ENCODE results near the gene CLC. TPM values are rescaled to one million over a fixed set of nuclear protein-coding genes. Genes with fewer than 3 reads are reported as not detected.

The CLC gene
- total RNA-seq, 1 donor from 2014 or later: not detected

DNA sequence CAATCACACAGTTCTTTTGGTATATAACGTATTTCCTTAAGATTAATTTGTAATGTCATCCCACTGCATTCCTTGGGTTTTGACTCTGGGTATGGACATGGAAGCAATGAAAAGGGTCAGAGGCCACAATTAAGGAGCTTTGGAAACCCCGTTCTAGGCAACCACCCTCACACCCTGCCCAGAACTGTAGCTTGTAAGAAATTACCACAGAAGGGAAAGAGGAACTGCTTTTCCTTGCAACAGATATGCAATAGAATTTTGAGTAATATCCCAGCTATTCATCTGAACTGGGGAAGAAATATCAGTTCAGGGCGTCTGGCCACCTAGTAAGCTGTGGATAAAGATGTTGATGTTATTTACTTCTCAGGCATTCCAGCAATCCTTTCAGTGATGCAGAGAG lies 985 bp upstream of the CLC start:
- Histone ChIP-seq H3K27ac (ENCODE audit: low read depth, low read length) (no peak overlapping the region), H3K4me2 (ENCODE audit: low read length) (no peak overlapping the region), H3K79me2 (ENCODE audit: insufficient read depth, low read length) (no peaks in the 10 kb centered on the region), H3K4me1 (ENCODE audit: insufficient read depth, low read length) (no peaks in the 10 kb centered on the region), H3K36me3 (ENCODE audit: insufficient read depth, low read length) (no peaks in the 10 kb centered on the region), H3K4me3 (ENCODE audit: insufficient read depth, low read depth, low read length) (no peak overlapping the region), H2AFZ (ENCODE audit: low read depth, low read length) (no peak overlapping the region), H3K27me3 (ENCODE audit: insufficient read depth, low read length) (peaks cover 2% of the 10 kb centered on the region), H3K9me3 (ENCODE audit: insufficient read depth, low read depth, low read length) (no peaks in the 10 kb centered on the region), H4K20me1 (ENCODE audit: insufficient read depth, low read length) (no peaks in the 10 kb centered on the region), H3K9ac (ENCODE audit: low read length) (no peak overlapping the region)
- FAIRE-seq (no peak), DNase-seq (ENCODE audit: low read depth) (no peak)
- H3K4me1 Mint-ChIP-seq (ENCODE audit: low read depth, unreplicated experiment): no peaks in the 10 kb centered on the region
- H3K36me3 Mint-ChIP-seq (ENCODE audit: low read depth, unreplicated experiment): no peaks in the 10 kb centered on the region
- no peak overlapping the region for H3K4me3 Mint-ChIP-seq (ENCODE audit: unreplicated experiment)
- H3K27me3 Mint-ChIP-seq (ENCODE audit: low read depth, unreplicated experiment): peaks cover 30% of the 10 kb centered on the region
- no peaks in the 10 kb centered on the region for H3K9me3 Mint-ChIP-seq (ENCODE audit: unreplicated experiment)
- no peak for TF ChIP-seq EZH2 (IDR thresholded peaks at IDR 0.05; ENCODE audit: insufficient read depth, low read length)
- TF ChIP-seq, protein P1, sequence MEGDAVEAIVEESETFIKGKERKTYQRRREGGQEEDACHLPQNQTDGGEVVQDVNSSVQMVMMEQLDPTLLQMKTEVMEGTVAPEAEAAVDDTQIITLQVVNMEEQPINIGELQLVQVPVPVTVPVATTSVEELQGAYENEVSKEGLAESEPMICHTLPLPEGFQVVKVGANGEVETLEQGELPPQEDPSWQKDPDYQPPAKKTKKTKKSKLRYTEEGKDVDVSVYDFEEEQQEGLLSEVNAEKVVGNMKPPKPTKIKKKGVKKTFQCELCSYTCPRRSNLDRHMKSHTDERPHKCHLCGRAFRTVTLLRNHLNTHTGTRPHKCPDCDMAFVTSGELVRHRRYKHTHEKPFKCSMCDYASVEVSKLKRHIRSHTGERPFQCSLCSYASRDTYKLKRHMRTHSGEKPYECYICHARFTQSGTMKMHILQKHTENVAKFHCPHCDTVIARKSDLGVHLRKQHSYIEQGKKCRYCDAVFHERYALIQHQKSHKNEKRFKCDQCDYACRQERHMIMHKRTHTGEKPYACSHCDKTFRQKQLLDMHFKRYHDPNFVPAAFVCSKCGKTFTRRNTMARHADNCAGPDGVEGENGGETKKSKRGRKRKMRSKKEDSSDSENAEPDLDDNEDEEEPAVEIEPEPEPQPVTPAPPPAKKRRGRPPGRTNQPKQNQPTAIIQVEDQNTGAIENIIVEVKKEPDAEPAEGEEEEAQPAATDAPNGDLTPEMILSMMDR (IDR thresholded peaks at IDR 0.05; ENCODE audit: insufficient read depth, low read depth, low read length): no peak
- no peak overlapping the region for H3K27ac Mint-ChIP-seq (ENCODE audit: unreplicated experiment)

DNA sequence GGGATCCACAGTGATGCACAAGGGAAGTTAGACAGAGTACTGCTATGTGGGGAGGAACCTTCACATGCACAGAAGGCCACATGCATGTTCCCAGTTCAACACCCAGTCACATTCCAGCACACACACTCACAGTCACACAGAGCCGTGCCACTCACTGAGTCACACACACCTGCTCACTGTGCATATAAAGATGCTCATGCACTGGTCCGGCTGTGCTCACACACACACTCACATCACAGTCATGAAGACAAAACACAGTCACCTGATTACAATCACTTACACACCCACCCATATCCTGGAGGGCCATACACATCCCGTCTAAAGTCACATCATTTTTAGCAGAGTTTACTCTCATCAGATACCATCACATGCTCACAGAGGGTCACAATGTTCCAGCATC lies 478 bp downstream of the CLC start:
- H3K36me3 ChIP-seq (ENCODE audit: insufficient read depth, low read length): no peaks in the 10 kb centered on the region
- DNase-seq (ENCODE audit: low read depth): no peak
- H3K4me1 Mint-ChIP-seq (ENCODE audit: low read depth, unreplicated experiment): no peaks in the 10 kb centered on the region
- no peak overlapping the region for H3K27ac ChIP-seq (ENCODE audit: low read depth, low read length)
- H3K4me3 Mint-ChIP-seq (ENCODE audit: unreplicated experiment): no peak overlapping the region
- H3K27ac Mint-ChIP-seq (ENCODE audit: unreplicated experiment): no peak overlapping the region
- no peak overlapping the region for H3K9ac ChIP-seq (ENCODE audit: low read length)
- H3K27me3 Mint-ChIP-seq (ENCODE audit: low read depth, unreplicated experiment): peaks cover 29% of the 10 kb centered on the region
- H3K9me3 ChIP-seq (ENCODE audit: insufficient read depth, low read depth, low read length): no peaks in the 10 kb centered on the region
- H3K79me2 ChIP-seq (ENCODE audit: insufficient read depth, low read length): no peaks in the 10 kb centered on the region
- H4K20me1 ChIP-seq (ENCODE audit: insufficient read depth, low read length): no peaks in the 10 kb centered on the region
- TF ChIP-seq, protein P1 (IDR thresholded peaks at IDR 0.05; ENCODE audit: insufficient read depth, low read depth, low read length): no peak
- no peak for TF ChIP-seq EZH2 (IDR thresholded peaks at IDR 0.05; ENCODE audit: insufficient read depth, low read length)
- no peak for FAIRE-seq
- H3K4me3 ChIP-seq (ENCODE audit: insufficient read depth, low read depth, low read length): no peak overlapping the region
- H3K27me3 ChIP-seq (ENCODE audit: insufficient read depth, low read length): peaks cover 2% of the 10 kb centered on the region
- no peaks in the 10 kb centered on the region for H3K4me1 ChIP-seq (ENCODE audit: insufficient read depth, low read length)
- H2AFZ ChIP-seq (ENCODE audit: low read depth, low read length): no peak overlapping the region
- H3K36me3 Mint-ChIP-seq (ENCODE audit: low read depth, unreplicated experiment): no peaks in the 10 kb centered on the region
- H3K4me2 ChIP-seq (ENCODE audit: low read length): no peak overlapping the region
- H3K9me3 Mint-ChIP-seq (ENCODE audit: unreplicated experiment): no peaks in the 10 kb centered on the region

DNA sequence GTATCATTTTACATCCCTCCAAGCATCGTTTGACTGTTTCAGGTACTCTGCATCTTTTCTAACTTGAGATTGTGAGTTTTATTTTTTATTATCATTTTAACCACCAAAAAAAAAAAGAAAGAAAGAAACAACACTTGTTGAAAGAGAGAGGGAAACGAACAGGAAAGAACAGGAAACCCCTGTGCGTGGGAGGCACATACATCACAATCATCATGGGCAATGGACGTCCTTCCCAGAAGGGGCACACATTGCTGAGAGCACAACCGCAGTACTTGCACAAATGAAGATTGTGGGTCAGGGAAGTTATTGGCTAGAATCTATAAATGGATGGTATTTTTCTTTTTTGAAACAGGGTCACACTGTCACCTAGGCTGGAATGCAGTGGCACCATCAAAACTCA lies 1.7 kb downstream of the CLC start:
- Mint-ChIP-seq H3K36me3 (ENCODE audit: low read depth, unreplicated experiment) (no peaks in the 10 kb centered on the region), H3K4me1 (ENCODE audit: low read depth, unreplicated experiment) (no peaks in the 10 kb centered on the region), H3K27ac (ENCODE audit: unreplicated experiment) (no peak overlapping the region), H3K9me3 (ENCODE audit: unreplicated experiment) (no peaks in the 10 kb centered on the region), H3K27me3 (ENCODE audit: low read depth, unreplicated experiment) (peaks cover 27% of the 10 kb centered on the region), H3K4me3 (ENCODE audit: unreplicated experiment) (no peak overlapping the region)
- no peak for TF ChIP-seq EZH2 (IDR thresholded peaks at IDR 0.05; ENCODE audit: insufficient read depth, low read length)
- TF ChIP-seq, protein P1 (IDR thresholded peaks at IDR 0.05; ENCODE audit: insufficient read depth, low read depth, low read length): no peak
- DNase-seq (ENCODE audit: low read depth): no peak
- H3K9ac ChIP-seq (ENCODE audit: low read length): no peak overlapping the region
- no peak for FAIRE-seq
- H2AFZ ChIP-seq (ENCODE audit: low read depth, low read length): no peak overlapping the region
- no peaks in the 10 kb centered on the region for H3K36me3 ChIP-seq (ENCODE audit: insufficient read depth, low read length)
- H4K20me1 ChIP-seq (ENCODE audit: insufficient read depth, low read length): no peaks in the 10 kb centered on the region
- H3K4me1 ChIP-seq (ENCODE audit: insufficient read depth, low read length): no peaks in the 10 kb centered on the region
- H3K27ac ChIP-seq (ENCODE audit: low read depth, low read length): no peak overlapping the region
- no peaks in the 10 kb centered on the region for H3K79me2 ChIP-seq (ENCODE audit: insufficient read depth, low read length)
- H3K9me3 ChIP-seq (ENCODE audit: insufficient read depth, low read depth, low read length): no peaks in the 10 kb centered on the region
- no peak overlapping the region for H3K4me3 ChIP-seq (ENCODE audit: insufficient read depth, low read depth, low read length)
- H3K4me2 ChIP-seq (ENCODE audit: low read length): no peak overlapping the region
- peaks cover 2% of the 10 kb centered on the region for H3K27me3 ChIP-seq (ENCODE audit: insufficient read depth, low read length)

All from astrocyte (in vitro differentiated cells and primary cell).